PC-3 (cell line): Measurements from ENCODE around the gene SLC26A8. TPM values are rescaled to one million over a fixed set of nuclear protein-coding genes. Genes with fewer than 3 reads are reported as not detected.

Experiments
- ATAC-seq: fragments of 200-7000 bp; cut with Tn5 transposase; 2 replicates; pipeline ENCODE4 v1.9.1; 2020; ENCODE audit warnings: mild to moderate bottlenecking, moderate library complexity
- BruUV-seq: library from RNA; stranded (reverse); fragments of 400-500 nt; replicated peaks from 2 replicates; lab custom pipeline; 2021; lab: Mats Ljungman, UMichigan
- CTCF ChIA-PET: fragments of 300-600 bp; sonication (Branson Sonifier 250); formaldehyde crosslinking; loops from one replicate; lab custom pipeline; 2022; ENCODE audit warnings: antibody characterized with exemption; lab: Charles Lee
- POLR2A ChIA-PET: fragments of 300-600 bp; sonication (Branson Sonifier 250); formaldehyde crosslinking; loops from one replicate; lab custom pipeline; 2022; ENCODE audit warnings: antibody characterized with exemption; ENCODE audit not compliant: unreplicated experiment; lab: Charles Lee
- DNase-seq: peaks from one replicate; pipeline ENCODE4 v3.0.0-alpha.2; 2015
- H2AFZ ChIP-seq: fragments of 300-600 bp; sonication (generic); 2 replicates; pipeline ENCODE4 v1.6.0; 2016; ENCODE audit warnings: antibody characterized with exemption, low read length
- H3F3A ChIP-seq: fragments of 300-600 bp; sonication (generic); one replicate; pipeline ENCODE4 v1.6.0; 2017; ENCODE audit warnings: antibody characterized with exemption, low read length, control low read depth, mild to moderate bottlenecking; ENCODE audit not compliant: unreplicated experiment
- H3K27ac ChIP-seq: fragments of 300-600 bp; sonication (generic); 2 replicates; pipeline ENCODE4 v1.5.1; 2016; ENCODE audit warnings: mild to moderate bottlenecking, low read length
- H3K27me3 ChIP-seq: fragments of 300-600 bp; sonication (generic); 2 replicates; pipeline ENCODE4 v1.6.1; 2016; ENCODE audit warnings: low read length, mixed read lengths
- H3K36me3 ChIP-seq: fragments of 300-600 bp; sonication (generic); 2 replicates; pipeline ENCODE4 v1.6.1; 2016; ENCODE audit warnings: low read depth, mixed run types, low read length, mixed read lengths
- H3K4me1 ChIP-seq: fragments of 300-600 bp; sonication (generic); 2 replicates; pipeline ENCODE4 v1.5.1; 2016; ENCODE audit warnings: low read length; ENCODE audit not compliant: insufficient read depth
- H3K4me2 ChIP-seq: fragments of 300-600 bp; sonication (generic); 2 replicates; pipeline ENCODE4 v1.6.0; 2016; ENCODE audit warnings: low read length
- H3K4me3 ChIP-seq: fragments of 300-600 bp; sonication (generic); 2 replicates; pipeline ENCODE4 v1.5.1; 2016; ENCODE audit warnings: mild to moderate bottlenecking, low read length, mixed read lengths
- H3K79me2 ChIP-seq: fragments of 300-600 bp; sonication (generic); 2 replicates; pipeline ENCODE4 v1.6.1; 2017; ENCODE audit warnings: low read length, mixed read lengths
- H3K9ac ChIP-seq: fragments of 300-600 bp; sonication (generic); 2 replicates; pipeline ENCODE4 v1.6.0; 2016; ENCODE audit warnings: mild to moderate bottlenecking, low read length
- H3K9me2 ChIP-seq: fragments of 300-600 bp; sonication (generic); replicated peaks from 2 replicates; pipeline ENCODE4 v1.6.1; 2016; ENCODE audit warnings: mixed run types, low read length, mixed read lengths
- H3K9me3 ChIP-seq: fragments of 300-600 bp; sonication (generic); 2 replicates; pipeline ENCODE4 v1.6.1; 2016; ENCODE audit warnings: low read length, mixed read lengths
- H4K20me1 ChIP-seq: fragments of 300-600 bp; sonication (generic); 2 replicates; pipeline ENCODE4 v1.6.1; 2016; ENCODE audit warnings: low read length, mixed read lengths
- CTCF ChIP-seq: fragments of 300-600 bp; sonication (generic); conservative IDR thresholded peaks from 2 replicates; pipeline ENCODE4 v1.5.1; 2017; ENCODE audit warnings: antibody characterized with exemption, low read depth, mild to moderate bottlenecking, low read length
- EZH2 ChIP-seq: fragments of 300-600 bp; sonication (generic); IDR thresholded peaks from one replicate; pipeline ENCODE4 v1.6.1; 2017; ENCODE audit warnings: antibody characterized with exemption, mild to moderate bottlenecking, low read length; ENCODE audit not compliant: unreplicated experiment
- EZH2phosphoT487 ChIP-seq: fragments of 300-600 bp; sonication (generic); IDR thresholded peaks from 2 replicates; pipeline ENCODE4 v1.6.1; 2018; ENCODE audit warnings: mild to moderate bottlenecking, antibody characterized with exemption, low read length, borderline replicate concordance
- intact Hi-C: fragments of 100-400 bp; cut with micrococcal nuclease; formaldehyde crosslinking; loops from 2 replicates; pipeline ENCODE4 v1.9.0; 2023
- total RNA-seq: library from RNA; depleted of rRNA; stranded (reverse); fragments of >200 nt; gene quantifications from 2 replicates; pipeline ENCODE4 v1.2.3, GENCODE V29; 2014

Gene SLC26A8
- total RNA-seq, 1 experiment from 2014 or later, result not detected

GRCh38 chr6:35900448-35900847 lies 124.0 kb downstream of the SLC26A8 start:
- Histone ChIP-seq H3K27ac (no peak overlapping the region), H3K79me2 (peaks cover 97% of the 10 kb centered on the region), H3K4me1 (peaks cover 8% of the 10 kb centered on the region), H4K20me1 (peaks cover 48% of the 10 kb centered on the region), H3K27me3 (no peaks in the 10 kb centered on the region), H2AFZ (no peak overlapping the region), H3K36me3 (peaks cover 35% of the 10 kb centered on the region), H3K4me2 (no peak overlapping the region), H3K9ac (no peak overlapping the region), H3K9me3 (no peaks in the 10 kb centered on the region), H3F3A (no peaks in the 10 kb centered on the region), H3K4me3 (no peak overlapping the region), H3K9me2 (no peaks in the 10 kb centered on the region)
- ChIA-PET POLR2A (no interaction called here), CTCF (no interaction called here)
- BruUV-seq, result no TSS peak
- ATAC-seq, result no peak
- TF ChIP-seq EZH2 (no peak), EZH2phosphoT487 (no peak), CTCF (no peak)
- DNase-seq, result no peak
- intact Hi-C loops, result no loop called here

- Histone ChIP-seq H4K20me1 (peaks cover 66% of the 10 kb centered on the region), H3K9me2 (no peaks in the 10 kb centered on the region), H3K27ac (no peak overlapping the region), H3F3A (no peaks in the 10 kb centered on the region), H3K36me3 (peaks cover 26% of the 10 kb centered on the region), H3K4me3 (no peak overlapping the region), H3K27me3 (no peaks in the 10 kb centered on the region), H3K4me2 (no peak overlapping the region), H3K79me2 (peaks cover 98% of the 10 kb centered on the region), H3K9me3 (no peaks in the 10 kb centered on the region), H3K4me1 (peaks cover 12% of the 10 kb centered on the region), H2AFZ (no peak overlapping the region), H3K9ac (no peak overlapping the region)
- TF ChIP-seq EZH2phosphoT487, result no peak
- no peak for TF ChIP-seq EZH2
- TF ChIP-seq CTCF, result no peak
- intact Hi-C loops, result no loop called here
- ATAC-seq (no peak), DNase-seq (no peak)
- CTCF ChIA-PET, result no interaction called here
- no TSS peak for BruUV-seq
- POLR2A ChIA-PET, result no interaction called here
Observed at GRCh38 chr6:35898003-35898402, 126.4 kb downstream of the SLC26A8 start.

- H3K79me2 ChIP-seq, result peaks cover 98% of the 10 kb centered on the region
- POLR2A ChIA-PET, result no interaction called here
- no peaks in the 10 kb centered on the region for H3K27me3 ChIP-seq
- H2AFZ ChIP-seq, result no peak overlapping the region
- no peaks in the 10 kb centered on the region for H3K9me3 ChIP-seq
- TF ChIP-seq CTCF, result no peak
- no peak for TF ChIP-seq EZH2phosphoT487
- no peak for TF ChIP-seq EZH2
- no peaks in the 10 kb centered on the region for H3K9me2 ChIP-seq
- CTCF ChIA-PET, result no interaction called here
- H3F3A ChIP-seq, result no peaks in the 10 kb centered on the region
- no peak for DNase-seq
- intact Hi-C loops, result no loop called here
- H3K4me1 ChIP-seq, result peaks cover 12% of the 10 kb centered on the region
- H4K20me1 ChIP-seq, result peaks cover 63% of the 10 kb centered on the region
- no peak overlapping the region for H3K4me3 ChIP-seq
- H3K36me3 ChIP-seq, result peaks cover 23% of the 10 kb centered on the region
- H3K27ac ChIP-seq, result no peak overlapping the region
- no peak overlapping the region for H3K4me2 ChIP-seq
- ATAC-seq, result no peak
- no TSS peak for BruUV-seq
- H3K9ac ChIP-seq, result no peak overlapping the region
Observed at GRCh38 chr6:35897486-35897885, 127.0 kb downstream of the SLC26A8 start.
